Karpas-422 (cell line): Measurements from ENCODE around the gene ZNF594. TPM values are rescaled to one million over a fixed set of nuclear protein-coding genes. Genes with fewer than 3 reads are reported as not detected.
"Not testable (repeated sequence)": the region's sequence is repeated elsewhere in the genome, so short reads cannot be mapped to it uniquely, and the experiment has no call there.

Source experiments
- DNase-seq: peaks from one replicate; pipeline ENCODE4 v3.0.0-alpha.2; 2015
- H2AFZ ChIP-seq: fragments of 200-600 bp; sonication (generic); 2 replicates; pipeline ENCODE4 v1.6.1; 2014; ENCODE audit warnings: antibody characterized with exemption, low read length, mixed read lengths
- H3K27ac ChIP-seq: fragments of 200-600 bp; sonication (generic); 2 replicates; pipeline ENCODE4 v1.5.1; 2014; ENCODE audit warnings: mild to moderate bottlenecking, low read length, moderate library complexity
- H3K27me3 ChIP-seq: fragments of 200-600 bp; sonication (generic); 2 replicates; pipeline ENCODE4 v1.6.1; 2014; ENCODE audit warnings: low read length, mixed read lengths
- H3K36me3 ChIP-seq: fragments of 200-600 bp; sonication (generic); 2 replicates; pipeline ENCODE4 v1.6.1; 2014; ENCODE audit warnings: low read length, mixed read lengths; ENCODE audit not compliant: insufficient read depth
- H3K4me1 ChIP-seq: fragments of 200-600 bp; sonication (generic); 2 replicates; pipeline ENCODE4 v1.6.1; 2014; ENCODE audit warnings: mild to moderate bottlenecking, low read length, mixed read lengths
- H3K4me2 ChIP-seq: fragments of 200-600 bp; sonication (generic); 2 replicates; pipeline ENCODE4 v1.6.1; 2014; ENCODE audit warnings: low read length, low read depth, mild to moderate bottlenecking; ENCODE audit not compliant: poor library complexity, severe bottlenecking
- H3K4me3 ChIP-seq: fragments of 200-600 bp; sonication (generic); 2 replicates; pipeline ENCODE4 v1.5.1; 2014; ENCODE audit warnings: mild to moderate bottlenecking, antibody characterized with exemption, low read length, mixed read lengths
- H3K79me2 ChIP-seq: fragments of 200-600 bp; sonication (generic); 2 replicates; pipeline ENCODE4 v1.6.1; 2014; ENCODE audit warnings: mild to moderate bottlenecking, low read length, mixed read lengths
- H3K9ac ChIP-seq: fragments of 200-600 bp; sonication (generic); 2 replicates; pipeline ENCODE4 v1.6.0; 2014; ENCODE audit warnings: low read length
- H3K9me2 ChIP-seq: fragments of 200-600 bp; sonication (generic), shearing (Covaris generic); replicated peaks from 2 replicates; pipeline ENCODE4 v1.6.0; 2014; ENCODE audit warnings: mild to moderate bottlenecking, low read length, moderate library complexity; ENCODE audit not compliant: insufficient read depth
- H3K9me3 ChIP-seq: fragments of 300-700, 200-600 bp; sonication (generic); 2 replicates; pipeline ENCODE4 v1.6.1; 2014; ENCODE audit warnings: low read length, mixed read lengths
- H4K20me1 ChIP-seq: fragments of 200-600 bp; sonication (generic); 2 replicates; pipeline ENCODE4 v1.6.1; 2014; ENCODE audit warnings: mild to moderate bottlenecking, antibody characterized with exemption, low read length, low read depth; ENCODE audit not compliant: insufficient read depth
- total RNA-seq: library from RNA; depleted of rRNA; stranded (reverse); fragments of >200 nt; shearing (Covaris generic); gene quantifications from 2 replicates; pipeline ENCODE4 v1.2.3, GENCODE V29; 2014; ENCODE audit warnings: low replicate concordance

ZNF594 gene
- total RNA-seq, 1 experiment from 2014 or later: 14.5 TPM

GRCh38 chr17:5136580-5137412 is 54.9 kb downstream of the ZNF594 start:
- H3K36me3 ChIP-seq, H3K79me2 ChIP-seq, H3K9me3 ChIP-seq, H3K4me2 ChIP-seq, DNase-seq, H3K27ac ChIP-seq, H3K27me3 ChIP-seq, H3K4me3 ChIP-seq, H4K20me1 ChIP-seq, H3K9me2 ChIP-seq, H2AFZ ChIP-seq, H3K4me1 ChIP-seq, H3K9ac ChIP-seq: not testable (repeated sequence)

- Histone ChIP-seq H3K9me2 (no peaks in the 10 kb centered on the region), H3K4me1 (peaks cover 3% of the 10 kb centered on the region), H3K36me3 (no peaks in the 10 kb centered on the region), H3K27me3 (no peaks in the 10 kb centered on the region), H3K79me2 (no peaks in the 10 kb centered on the region), H4K20me1 (no peaks in the 10 kb centered on the region), H3K4me3 (no peak overlapping the region), H3K27ac (no peak overlapping the region), H3K9ac (no peak overlapping the region), H3K4me2 (no peak overlapping the region), H3K9me3 (no peaks in the 10 kb centered on the region), H2AFZ (no peak overlapping the region)
- no peak for DNase-seq
Observed at GRCh38 chr17:5135726-5136579, 55.7 kb downstream of the ZNF594 start.

GRCh38 chr17:5135131-5135712 is 56.4 kb downstream of the ZNF594 start:
- H3K9ac ChIP-seq, H3K9me2 ChIP-seq, H3K79me2 ChIP-seq, H3K9me3 ChIP-seq, H3K36me3 ChIP-seq, DNase-seq, H3K27ac ChIP-seq, H3K4me2 ChIP-seq, H3K4me3 ChIP-seq, H2AFZ ChIP-seq, H3K4me1 ChIP-seq, H3K27me3 ChIP-seq, H4K20me1 ChIP-seq: not testable (repeated sequence)

GRCh38 chr17:5134571-5134970 is 57.1 kb downstream of the ZNF594 start:
- not testable (repeated sequence) for H4K20me1 ChIP-seq, H3K9me3 ChIP-seq, H3K4me3 ChIP-seq, H3K4me1 ChIP-seq, H3K9ac ChIP-seq, H2AFZ ChIP-seq, DNase-seq, H3K27ac ChIP-seq, H3K27me3 ChIP-seq, H3K9me2 ChIP-seq, H3K4me2 ChIP-seq, H3K36me3 ChIP-seq, H3K79me2 ChIP-seq

- H3K4me3 ChIP-seq, H3K4me1 ChIP-seq, DNase-seq, H3K9ac ChIP-seq, H3K27me3 ChIP-seq, H3K4me2 ChIP-seq, H3K27ac ChIP-seq, H3K9me3 ChIP-seq, H2AFZ ChIP-seq, H3K79me2 ChIP-seq, H4K20me1 ChIP-seq, H3K9me2 ChIP-seq, H3K36me3 ChIP-seq: not testable (repeated sequence)
Observed at GRCh38 chr17:5133961-5134360, 57.7 kb downstream of the ZNF594 start.

- Histone ChIP-seq H3K9me2 (no peaks in the 10 kb centered on the region), H3K27ac (no peak overlapping the region), H3K4me3 (no peak overlapping the region), H2AFZ (no peak overlapping the region), H3K4me1 (peaks cover 3% of the 10 kb centered on the region), H3K9me3 (no peaks in the 10 kb centered on the region), H3K4me2 (no peak overlapping the region), H4K20me1 (no peaks in the 10 kb centered on the region), H3K36me3 (no peaks in the 10 kb centered on the region), H3K79me2 (no peaks in the 10 kb centered on the region), H3K27me3 (no peaks in the 10 kb centered on the region), H3K9ac (no peak overlapping the region)
- no peak for DNase-seq
Observed at GRCh38 chr17:5133311-5133710, 58.4 kb downstream of the ZNF594 start.

- not testable (repeated sequence) for H3K79me2 ChIP-seq, H3K4me1 ChIP-seq, H3K9me3 ChIP-seq, H3K9me2 ChIP-seq, H3K27me3 ChIP-seq, H3K4me3 ChIP-seq, H3K36me3 ChIP-seq, H3K9ac ChIP-seq, H3K4me2 ChIP-seq, DNase-seq, H4K20me1 ChIP-seq, H2AFZ ChIP-seq, H3K27ac ChIP-seq
Observed at GRCh38 chr17:5132503-5133225, 59.0 kb downstream of the ZNF594 start.
